Posterior vena cava (tissue), 2 donors: ENCODE measurements around the gene MPHOSPH8. TPM values are rescaled to one million over a fixed set of nuclear protein-coding genes. Genes with fewer than 3 reads are reported as not detected.

Experiments
- total RNA-seq, 2 donors: library from RNA; stranded (reverse); fragmentation: NEBNext Ultra II Directional; extraction: Animal tissue kit (Norgen Biotek cat#: 25700); gene quantifications; one replicate each; pipeline ENCODE4 v1.2.1, GENCODE V29; 2021
- donor health status: DM: yes; HTN: yes; CAD: no.
- donor health status: DM: yes; HTN: yes; CAD: no.

MPHOSPH8 gene
- total RNA-seq, 2 donors from 2014 or later: 28.0 to 30.1 TPM

Other genes starting within 250 kb of the MPHOSPH8 start
- under 1 TPM in 1 of 2 donors, not detected in 1; 0.19 TPM for gene TPTE2, start 72.1 kb upstream of the MPHOSPH8 start, total RNA-seq
- gene PSPC1, start 149.3 kb downstream of the MPHOSPH8 start, total RNA-seq: 10 to 100 TPM; 31.0 to 38.5 TPM
- gene ZMYM5, start 230.0 kb downstream of the MPHOSPH8 start, total RNA-seq: 10 to 100 TPM in 1 of 2 donors, 1 to 10 TPM in 1; 9.2 to 12.0 TPM